Colonic mucosa (tissue), 4 donors: ENCODE results near the gene SDF2. TPM values are rescaled to one million over a fixed set of nuclear protein-coding genes. Genes with fewer than 3 reads are reported as not detected.

Experiments used
- DNase-seq: peaks from one replicate; pipeline ENCODE4 v3.0.0-alpha.2; 2020
- H3K27ac ChIP-seq: fragments of 200-600 bp; one replicate; pipeline ENCODE4 v1.8.0; 2021
- H3K27me3 ChIP-seq: fragments of 200-600 bp; one replicate; pipeline ENCODE4 v1.8.0; 2021
- H3K36me3 ChIP-seq: fragments of 200-600 bp; one replicate; pipeline ENCODE4 v1.8.0; 2021
- H3K4me1 ChIP-seq: fragments of 200-600 bp; one replicate; pipeline ENCODE4 v1.8.0; 2021; ENCODE audit warnings: mild to moderate bottlenecking
- H3K4me3 ChIP-seq: fragments of 200-600 bp; one replicate; pipeline ENCODE4 v1.8.0; 2021
- H3K9ac ChIP-seq, 2 donors: one replicate each; pipeline ENCODE4 v1.7.0; 2013; ENCODE audit warnings: control low read depth in 2 of 2, low read depth in 2 of 2, low read length in 2 of 2
- H3K9me3 ChIP-seq: fragments of 200-600 bp; one replicate; pipeline ENCODE4 v1.8.0; 2021
- CTCF ChIP-seq: fragments of 200-600 bp; IDR thresholded peaks from one replicate; pipeline ENCODE4 v1.8.0; 2022; ENCODE audit warnings: antibody characterized with exemption, mild to moderate bottlenecking
- intact Hi-C: fragments of 100-400 bp; cut with DNase I; formaldehyde crosslinking; loops from one replicate; pipeline ENCODE4 v1.14.1; 2022
- total RNA-seq, 2 donors: library from RNA; stranded (reverse); fragmentation: NEBNext Ultra II Directional in 1 of 2; extraction: Animal tissue kit (Norgen Biotek cat#: 25700) in 1 of 2; gene quantifications; one replicate each; pipeline ENCODE4 v1.2.1, GENCODE V29; 2021
- donor health status: healthy.
- donor health status: DM: no; HTN: no; CAD: no.
- donor health status: DM: no; HTN: no; CAD: no.

Gene SDF2
- total RNA-seq, 2 donors from 2014 or later, result 50.7 to 56.4 TPM

GRCh38 chr17:28655160-28655559 lies 6.5 kb downstream of the SDF2 start:
- DNase-seq, result no peak
- intact Hi-C loops, result no loop called here
- no peaks in the 10 kb centered on the region for H3K27me3 ChIP-seq
- H3K36me3 ChIP-seq, result no peaks in the 10 kb centered on the region
- no peak overlapping the region for H3K9ac ChIP-seq
- H3K4me3 ChIP-seq, result no peak overlapping the region
- no peak overlapping the region for H3K27ac ChIP-seq
- no peaks in the 10 kb centered on the region for H3K9me3 ChIP-seq
- TF ChIP-seq CTCF, result no peak
- H3K4me1 ChIP-seq, result no peaks in the 10 kb centered on the region

DNA sequence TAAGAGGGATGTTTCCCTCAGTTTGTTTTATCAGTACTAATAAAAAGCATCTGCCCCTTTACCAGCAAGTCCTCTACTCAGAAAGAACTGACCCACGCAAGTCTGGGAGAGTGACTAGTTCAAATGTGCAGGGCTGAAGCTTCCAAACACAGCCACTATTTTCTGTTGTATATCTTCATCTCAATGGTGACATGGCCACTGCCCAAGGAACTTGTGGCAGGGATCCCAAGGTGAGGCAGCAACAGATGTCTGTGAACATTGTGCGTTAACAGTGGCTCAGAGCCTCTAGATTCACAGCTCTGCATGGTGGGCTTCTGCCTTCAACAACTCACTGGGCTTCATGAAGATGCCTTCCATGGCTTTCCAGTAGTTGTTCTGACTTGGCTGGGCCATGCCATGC lies 13.0 kb downstream of the SDF2 start:
- H3K9me3 ChIP-seq, result no peaks in the 10 kb centered on the region
- H3K36me3 ChIP-seq, result peaks cover 8% of the 10 kb centered on the region
- no peak for TF ChIP-seq CTCF
- H3K27ac ChIP-seq, result no peak overlapping the region
- H3K27me3 ChIP-seq, result no peaks in the 10 kb centered on the region
- intact Hi-C loops, result loop anchor here (10.0 kb wide), 1 partner anchor 76 kb away; the partner anchor contains the start of genes NEK8 and TLCD1
- H3K4me1 ChIP-seq, result peaks cover 7% of the 10 kb centered on the region
- no peak for DNase-seq
- no peak overlapping the region for H3K9ac ChIP-seq
- H3K4me3 ChIP-seq, result no peak overlapping the region

DNA sequence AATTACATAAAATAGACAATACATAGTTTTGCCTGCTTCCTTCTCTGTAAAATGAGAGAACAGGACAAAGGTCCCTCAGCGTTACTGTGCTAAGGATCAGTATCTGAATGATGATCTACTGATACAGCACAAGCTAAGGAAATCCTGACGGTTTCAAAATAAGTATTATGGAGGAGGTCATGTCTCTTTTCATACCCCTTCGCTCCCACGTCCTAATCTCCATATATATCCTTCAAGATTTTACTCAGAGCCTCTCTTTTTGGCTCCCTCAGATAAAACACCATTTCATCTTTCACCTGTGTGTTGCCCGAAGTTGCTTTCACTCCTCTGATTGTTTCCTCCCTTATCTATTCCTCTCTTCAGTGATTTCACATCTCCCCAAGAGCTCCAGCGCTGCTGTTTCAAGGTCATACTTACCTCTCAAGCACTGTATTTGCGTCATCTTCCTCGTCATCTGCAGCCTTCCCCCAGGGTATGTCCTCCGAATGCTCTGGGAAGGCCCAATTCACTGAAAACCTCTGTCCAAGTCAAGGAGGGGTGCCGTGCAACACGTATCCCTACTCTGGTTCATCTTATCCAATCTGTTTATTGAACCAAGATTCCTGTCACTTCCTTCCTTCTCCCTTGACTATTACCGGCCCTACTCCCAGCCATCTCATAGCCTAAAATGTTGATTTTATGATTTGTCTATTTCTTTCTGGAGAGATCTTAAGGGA lies 15.5 kb downstream of the SDF2 start:
- intact Hi-C loops, result loop anchor here (10.0 kb wide), 1 partner anchor 79 kb away; the partner anchor contains the start of genes NEK8 and TLCD1
- no peak overlapping the region for H3K4me3 ChIP-seq
- DNase-seq, result peak; percentile 52

GRCh38 chr17:28645576-28645939 lies 16.1 kb downstream of the SDF2 start:
- no peaks in the 10 kb centered on the region for H3K9me3 ChIP-seq
- intact Hi-C loops, result loop anchor here (10.0 kb wide), 1 partner anchor 79 kb away; the partner anchor contains the start of genes NEK8 and TLCD1
- peak overlapping the region; percentile 75 to 95 for H3K9ac ChIP-seq
- H3K4me1 ChIP-seq, result peaks cover 7% of the 10 kb centered on the region
- peaks cover 8% of the 10 kb centered on the region for H3K36me3 ChIP-seq
- DNase-seq, result peak; percentile 27
- no peaks in the 10 kb centered on the region for H3K27me3 ChIP-seq
- H3K27ac ChIP-seq, result peak overlapping the region; percentile 97
- H3K4me3 ChIP-seq, result peak overlapping the region; percentile 83
- TF ChIP-seq CTCF, result no peak

More for the DNA sequence above, 15.5 kb downstream of the SDF2 start:
- no peaks in the 10 kb centered on the region for H3K27me3 ChIP-seq
- no peak for TF ChIP-seq CTCF
- H3K36me3 ChIP-seq, result peaks cover 8% of the 10 kb centered on the region
- peak overlapping the region; percentile 97 for H3K27ac ChIP-seq
- no peaks in the 10 kb centered on the region for H3K9me3 ChIP-seq
- peak overlapping the region; percentile 75 to 95 for H3K9ac ChIP-seq
- peaks cover 7% of the 10 kb centered on the region for H3K4me1 ChIP-seq

- H3K36me3 ChIP-seq, result peaks cover 8% of the 10 kb centered on the region
- intact Hi-C loops, result loop anchor here (5.0 to 10.0 kb wide), 2 partner anchors 48 to 80 kb away; partner anchors contain the start of genes NEK8, SPAG5 and TLCD1
- H3K27ac ChIP-seq, result peak within 1 kb of the TSS; percentile 97
- no peak for TF ChIP-seq CTCF
- peak within 1 kb of the TSS; percentile 77 to 95 for H3K9ac ChIP-seq
- peak within 1 kb of the TSS; percentile 83 for H3K4me3 ChIP-seq
- H3K9me3 ChIP-seq, result no peaks in the 10 kb centered on the region
- no peaks in the 10 kb centered on the region for H3K27me3 ChIP-seq
- peak; percentile 97 for DNase-seq
- H3K4me1 ChIP-seq, result peaks cover 7% of the 10 kb centered on the region
Measured at GRCh38 chr17:28644787-28645575, 16.7 kb downstream of the SDF2 start, which contains the start of gene BLTP2. Gene BLTP2 (minus strand): TSS chr17:28645158. CDS start chr17:28645056, 102 bp downstream.
